Measurements from ENCODE around the gene KCNF1. TPM values are rescaled to one million over a fixed set of nuclear protein-coding genes. Genes with fewer than 3 reads are reported as not detected.

Gene KCNF1
- total and polyA plus RNA-seq, 2 donors (not counting 1 experiment from before 2014, with no cell fraction given): 0.22 to 2.6 TPM

GRCh38 chr2:10915236-10915635, 3.5 kb downstream of the KCNF1 start:
- Histone ChIP-seq H3K4me1 (ENCODE audit: control insufficient read depth, extremely low read depth, insufficient read depth, low read length) (peaks cover 5% of the 10 kb centered on the region), H3K9me3 (ENCODE audit: control insufficient read depth, insufficient read depth, low read depth, low read length) (no peaks in the 10 kb centered on the region), H3K79me2 (ENCODE audit: control insufficient read depth, insufficient read depth, low read length) (no peaks in the 10 kb centered on the region), H4K20me1 (ENCODE audit: control insufficient read depth, extremely low read depth, insufficient read depth, low read length) (no peaks in the 10 kb centered on the region), H3K9ac (ENCODE audit: insufficient read depth, low read length) (no peak overlapping the region), H3K4me2 (ENCODE audit: extremely low read depth, insufficient read depth, low read length) (no peak overlapping the region), H3K27me3 (ENCODE audit: control insufficient read depth, insufficient read depth, low read length) (peaks cover 6% of the 10 kb centered on the region), H3K4me3 (replicated peaks in 1 of 4; ENCODE audit: control extremely low read depth in 1 of 4, insufficient read depth in 1 of 4, low read depth in 3 of 4, low read length in 4 of 4) (no peak overlapping the region), H3K27ac (ENCODE audit: insufficient read depth, low read length) (no peak overlapping the region), H2AFZ (ENCODE audit: low read length) (no peak overlapping the region), H3K36me3 (ENCODE audit: control insufficient read depth, insufficient read depth, low read length) (no peaks in the 10 kb centered on the region)
- no peak for DNase-seq (ENCODE audit: low read depth in 2 of 2)
- TF ChIP-seq, protein P1, sequence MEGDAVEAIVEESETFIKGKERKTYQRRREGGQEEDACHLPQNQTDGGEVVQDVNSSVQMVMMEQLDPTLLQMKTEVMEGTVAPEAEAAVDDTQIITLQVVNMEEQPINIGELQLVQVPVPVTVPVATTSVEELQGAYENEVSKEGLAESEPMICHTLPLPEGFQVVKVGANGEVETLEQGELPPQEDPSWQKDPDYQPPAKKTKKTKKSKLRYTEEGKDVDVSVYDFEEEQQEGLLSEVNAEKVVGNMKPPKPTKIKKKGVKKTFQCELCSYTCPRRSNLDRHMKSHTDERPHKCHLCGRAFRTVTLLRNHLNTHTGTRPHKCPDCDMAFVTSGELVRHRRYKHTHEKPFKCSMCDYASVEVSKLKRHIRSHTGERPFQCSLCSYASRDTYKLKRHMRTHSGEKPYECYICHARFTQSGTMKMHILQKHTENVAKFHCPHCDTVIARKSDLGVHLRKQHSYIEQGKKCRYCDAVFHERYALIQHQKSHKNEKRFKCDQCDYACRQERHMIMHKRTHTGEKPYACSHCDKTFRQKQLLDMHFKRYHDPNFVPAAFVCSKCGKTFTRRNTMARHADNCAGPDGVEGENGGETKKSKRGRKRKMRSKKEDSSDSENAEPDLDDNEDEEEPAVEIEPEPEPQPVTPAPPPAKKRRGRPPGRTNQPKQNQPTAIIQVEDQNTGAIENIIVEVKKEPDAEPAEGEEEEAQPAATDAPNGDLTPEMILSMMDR (conservative IDR thresholded peaks at IDR 0.05 in 1 of 2, IDR thresholded peaks at IDR 0.05 in 1 of 2; ENCODE audit: low read depth in 1 of 2, low read length in 2 of 2): no peak
- no peak for TF ChIP-seq EZH2 (IDR thresholded peaks at IDR 0.05; ENCODE audit: low read length, missing control alignments)

DNA sequence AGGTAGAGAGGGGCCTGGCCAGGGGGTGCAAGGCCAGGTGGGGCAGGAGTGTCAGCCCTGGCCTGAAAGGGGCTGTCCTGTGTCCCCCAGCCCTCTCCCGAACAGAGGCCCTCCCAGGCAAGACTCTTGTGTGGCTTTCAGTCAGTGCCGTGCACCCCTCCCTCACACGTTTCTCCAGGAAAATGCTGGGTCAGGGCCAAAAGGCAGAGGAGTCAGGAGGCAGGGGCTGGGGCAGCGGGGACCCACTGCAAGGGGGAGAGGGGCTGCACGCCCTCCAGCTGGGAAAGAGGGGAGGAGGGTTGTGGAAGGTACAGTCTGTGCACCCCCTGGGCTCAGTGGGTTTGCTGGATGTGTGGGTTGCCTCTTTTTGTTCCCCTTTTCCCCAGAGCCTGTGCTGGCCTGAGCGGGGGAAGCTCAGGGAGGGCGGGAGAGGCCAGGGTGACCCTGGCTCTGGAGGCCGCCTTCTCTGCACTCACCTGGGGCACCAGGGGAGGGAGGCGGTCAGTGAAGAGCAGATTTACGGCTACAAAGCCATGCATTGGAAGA, 4.1 kb downstream of the KCNF1 start:
- Histone ChIP-seq H3K79me2 (ENCODE audit: control insufficient read depth, insufficient read depth, low read length) (no peaks in the 10 kb centered on the region), H4K20me1 (ENCODE audit: control insufficient read depth, extremely low read depth, insufficient read depth, low read length) (no peaks in the 10 kb centered on the region), H3K9ac (ENCODE audit: insufficient read depth, low read length) (no peak overlapping the region), H3K4me1 (ENCODE audit: control insufficient read depth, extremely low read depth, insufficient read depth, low read length) (peaks cover 5% of the 10 kb centered on the region), H2AFZ (ENCODE audit: low read length) (no peak overlapping the region), H3K4me3 (replicated peaks in 1 of 4; ENCODE audit: control extremely low read depth in 1 of 4, insufficient read depth in 1 of 4, low read depth in 3 of 4, low read length in 4 of 4) (no peak overlapping the region), H3K36me3 (ENCODE audit: control insufficient read depth, insufficient read depth, low read length) (no peaks in the 10 kb centered on the region), H3K27me3 (ENCODE audit: control insufficient read depth, insufficient read depth, low read length) (peaks cover 6% of the 10 kb centered on the region), H3K9me3 (ENCODE audit: control insufficient read depth, insufficient read depth, low read depth, low read length) (no peaks in the 10 kb centered on the region), H3K4me2 (ENCODE audit: extremely low read depth, insufficient read depth, low read length) (no peak overlapping the region), H3K27ac (ENCODE audit: insufficient read depth, low read length) (no peak overlapping the region)
- no peak for DNase-seq (ENCODE audit: low read depth in 2 of 2)
- TF ChIP-seq EZH2 (IDR thresholded peaks at IDR 0.05; ENCODE audit: low read length, missing control alignments): no peak
- TF ChIP-seq, protein P1 (conservative IDR thresholded peaks at IDR 0.05 in 1 of 2, IDR thresholded peaks at IDR 0.05 in 1 of 2; ENCODE audit: low read depth in 1 of 2, low read length in 2 of 2): no peak

GRCh38 chr2:10916953-10917352, 5.2 kb downstream of the KCNF1 start:
- Histone ChIP-seq H3K4me3 (replicated peaks in 1 of 4; ENCODE audit: control extremely low read depth in 1 of 4, insufficient read depth in 1 of 4, low read depth in 3 of 4, low read length in 4 of 4) (no peak overlapping the region), H3K9ac (ENCODE audit: insufficient read depth, low read length) (no peak overlapping the region), H2AFZ (ENCODE audit: low read length) (no peak overlapping the region), H3K9me3 (ENCODE audit: control insufficient read depth, insufficient read depth, low read depth, low read length) (no peaks in the 10 kb centered on the region), H3K79me2 (ENCODE audit: control insufficient read depth, insufficient read depth, low read length) (no peaks in the 10 kb centered on the region), H3K4me2 (ENCODE audit: extremely low read depth, insufficient read depth, low read length) (no peak overlapping the region), H3K36me3 (ENCODE audit: control insufficient read depth, insufficient read depth, low read length) (no peaks in the 10 kb centered on the region), H3K4me1 (ENCODE audit: control insufficient read depth, extremely low read depth, insufficient read depth, low read length) (peaks cover 5% of the 10 kb centered on the region), H4K20me1 (ENCODE audit: control insufficient read depth, extremely low read depth, insufficient read depth, low read length) (no peaks in the 10 kb centered on the region), H3K27me3 (ENCODE audit: control insufficient read depth, insufficient read depth, low read length) (peaks cover 2% of the 10 kb centered on the region), H3K27ac (ENCODE audit: insufficient read depth, low read length) (no peak overlapping the region)
- TF ChIP-seq, protein P1 (conservative IDR thresholded peaks at IDR 0.05 in 1 of 2, IDR thresholded peaks at IDR 0.05 in 1 of 2; ENCODE audit: low read depth in 1 of 2, low read length in 2 of 2): no peak
- no peak for TF ChIP-seq EZH2 (IDR thresholded peaks at IDR 0.05; ENCODE audit: low read length, missing control alignments)
- DNase-seq (ENCODE audit: low read depth in 2 of 2): no peak
